Measurements from ENCODE around the gene OR13A1.

GRCh38 chr10:45313264-45313873 is 2.0 kb downstream of the OR13A1 start:
- TF ChIP-seq CTCF (tag by site-specific recombination; IDR thresholded peaks at IDR 0.05) (no peak), ZNF629 (tag by site-specific recombination; IDR thresholded peaks at IDR 0.05) (no peak), BCL11B (tag by site-specific recombination; IDR thresholded peaks at IDR 0.05; ENCODE audit: low read depth) (no peak), ZNF660 (tag by site-specific recombination; IDR thresholded peaks at IDR 0.05) (no peak)
